ENCODE data around the gene MGAT3. TPM values are rescaled to one million over a fixed set of nuclear protein-coding genes. Genes with fewer than 3 reads are reported as not detected.

The MGAT3 gene
- total and polyA plus RNA-seq, 2 of the 8 experiments (the other 6 are each of a cell fraction or from before 2014, with no cell fraction given) = 4.3 to 9.2 TPM

DNA sequence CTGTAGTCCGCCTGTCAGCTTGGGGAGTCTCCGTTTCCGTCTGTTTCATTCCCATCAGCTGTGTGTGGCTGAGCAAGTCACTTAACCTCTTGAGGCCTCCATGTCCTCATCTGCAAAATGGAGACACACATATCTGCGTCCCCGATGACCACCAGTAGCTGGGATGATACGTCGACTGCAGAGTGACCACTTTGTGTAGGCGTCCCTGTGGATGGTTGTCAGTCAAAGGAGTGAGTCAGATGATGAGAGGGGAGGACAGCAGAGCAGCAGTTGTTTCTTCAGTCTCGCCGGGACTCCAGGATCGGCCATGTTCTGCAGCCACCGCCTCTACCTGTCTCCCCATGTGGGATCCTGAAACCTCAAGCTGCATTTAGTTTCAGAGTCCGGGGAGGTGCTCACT is 19.9 kb downstream of the MGAT3 start (continued):
- TF ChIP-seq ATF2 (IDR thresholded peaks at IDR 0.05; ENCODE audit: low read length) (no peak), EGR1 (IDR thresholded peaks at IDR 0.05; ENCODE audit: borderline replicate concordance, low read depth, low read length) (no peak), SP1 (IDR thresholded peaks at IDR 0.05; ENCODE audit: low read depth, low read length) (no peak), RXRA (IDR thresholded peaks at IDR 0.05; ENCODE audit: insufficient read depth, low read depth, low read length) (no peak)

Data from H1 (cell line).